ENCODE results near the gene PPP1CA. TPM values are rescaled to one million over a fixed set of nuclear protein-coding genes. Genes with fewer than 3 reads are reported as not detected.

The PPP1CA gene
- total RNA-seq, 1 experiment from 2014 or later, result 449 TPM

DNA sequence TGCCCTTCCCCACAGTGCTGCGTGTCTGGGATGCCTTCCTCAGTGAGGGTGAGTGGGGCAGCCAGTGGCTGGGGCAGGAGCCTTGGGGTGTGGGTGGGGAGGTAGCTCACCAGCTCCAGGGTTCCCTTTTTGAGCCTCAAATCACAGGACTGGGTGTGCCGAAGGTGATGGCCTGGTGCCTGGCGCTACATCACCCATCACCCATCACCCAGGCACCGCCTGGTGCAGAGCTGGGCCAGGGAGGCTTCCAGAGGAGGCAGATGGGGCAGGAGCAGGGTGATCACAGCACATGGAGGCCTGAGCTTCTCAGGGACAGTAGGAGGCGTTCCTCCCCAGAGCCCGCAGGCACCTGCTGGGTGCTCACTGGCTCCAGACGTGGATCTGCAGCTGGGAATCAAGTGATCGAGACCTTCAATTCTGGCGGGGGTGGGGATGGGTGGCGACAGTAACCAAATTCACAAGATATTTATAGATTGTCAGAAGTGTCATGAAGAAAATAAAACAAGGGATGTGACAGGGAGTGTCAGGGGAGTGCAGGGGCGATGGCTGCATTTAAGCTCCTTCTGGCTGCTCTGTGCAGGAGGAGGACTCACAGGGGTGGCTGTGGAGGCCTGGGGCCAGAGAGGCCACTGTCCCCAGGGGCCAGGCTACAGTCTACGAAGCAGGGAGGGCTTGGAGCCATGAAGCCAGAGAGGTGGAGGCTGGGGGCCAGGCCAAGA is 5.5 kb upstream of the PPP1CA start:
- no TSS peak for BruUV-seq (replicated peaks)
- Histone ChIP-seq H3F3A (ENCODE audit: low read length, unreplicated experiment) (no peaks in the 10 kb centered on the region), H3K9me3 (ENCODE audit: low read length) (no peaks in the 10 kb centered on the region), H3K27ac (ENCODE audit: low read length) (no peak overlapping the region), H3K4me1 (ENCODE audit: insufficient read depth, low read length) (peaks cover 2% of the 10 kb centered on the region), H3K4me3 (ENCODE audit: low read length) (no peak overlapping the region), H3K36me3 (ENCODE audit: low read depth, low read length) (no peaks in the 10 kb centered on the region), H3K9ac (ENCODE audit: low read length) (no peak overlapping the region), H3K27me3 (ENCODE audit: low read length) (no peaks in the 10 kb centered on the region), H2AFZ (ENCODE audit: low read length) (no peak overlapping the region), H3K4me2 (ENCODE audit: low read length) (no peak overlapping the region), H3K9me2 (replicated peaks; ENCODE audit: low read length) (no peaks in the 10 kb centered on the region), H4K20me1 (ENCODE audit: low read length) (no peaks in the 10 kb centered on the region), H3K79me2 (ENCODE audit: low read length) (no peaks in the 10 kb centered on the region)
- POLR2A ChIA-PET (ENCODE audit: unreplicated experiment), result interaction anchor here (0.6 kb wide), 1 partner anchor 12 kb away, joined by 4 read pairs; no protein-coding TSS in a partner anchor
- DNase-seq (no peak), ATAC-seq (peak; percentile 49)
- TF ChIP-seq, protein P1, sequence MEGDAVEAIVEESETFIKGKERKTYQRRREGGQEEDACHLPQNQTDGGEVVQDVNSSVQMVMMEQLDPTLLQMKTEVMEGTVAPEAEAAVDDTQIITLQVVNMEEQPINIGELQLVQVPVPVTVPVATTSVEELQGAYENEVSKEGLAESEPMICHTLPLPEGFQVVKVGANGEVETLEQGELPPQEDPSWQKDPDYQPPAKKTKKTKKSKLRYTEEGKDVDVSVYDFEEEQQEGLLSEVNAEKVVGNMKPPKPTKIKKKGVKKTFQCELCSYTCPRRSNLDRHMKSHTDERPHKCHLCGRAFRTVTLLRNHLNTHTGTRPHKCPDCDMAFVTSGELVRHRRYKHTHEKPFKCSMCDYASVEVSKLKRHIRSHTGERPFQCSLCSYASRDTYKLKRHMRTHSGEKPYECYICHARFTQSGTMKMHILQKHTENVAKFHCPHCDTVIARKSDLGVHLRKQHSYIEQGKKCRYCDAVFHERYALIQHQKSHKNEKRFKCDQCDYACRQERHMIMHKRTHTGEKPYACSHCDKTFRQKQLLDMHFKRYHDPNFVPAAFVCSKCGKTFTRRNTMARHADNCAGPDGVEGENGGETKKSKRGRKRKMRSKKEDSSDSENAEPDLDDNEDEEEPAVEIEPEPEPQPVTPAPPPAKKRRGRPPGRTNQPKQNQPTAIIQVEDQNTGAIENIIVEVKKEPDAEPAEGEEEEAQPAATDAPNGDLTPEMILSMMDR (conservative IDR thresholded peaks at IDR 0.05; ENCODE audit: low read depth, low read length), result no peak
- TF ChIP-seq EZH2phosphoT487 (IDR thresholded peaks at IDR 0.05; ENCODE audit: borderline replicate concordance, low read length), result no peak
- no peak for TF ChIP-seq EZH2 (IDR thresholded peaks at IDR 0.05; ENCODE audit: low read length, unreplicated experiment)
- CTCF ChIA-PET, result interaction anchor here (0.7 kb wide), 1 partner anchor 88 kb away, joined by 7 read pairs; no protein-coding TSS in a partner anchor
- intact Hi-C loops (cut with micrococcal nuclease), result no loop called here

DNA sequence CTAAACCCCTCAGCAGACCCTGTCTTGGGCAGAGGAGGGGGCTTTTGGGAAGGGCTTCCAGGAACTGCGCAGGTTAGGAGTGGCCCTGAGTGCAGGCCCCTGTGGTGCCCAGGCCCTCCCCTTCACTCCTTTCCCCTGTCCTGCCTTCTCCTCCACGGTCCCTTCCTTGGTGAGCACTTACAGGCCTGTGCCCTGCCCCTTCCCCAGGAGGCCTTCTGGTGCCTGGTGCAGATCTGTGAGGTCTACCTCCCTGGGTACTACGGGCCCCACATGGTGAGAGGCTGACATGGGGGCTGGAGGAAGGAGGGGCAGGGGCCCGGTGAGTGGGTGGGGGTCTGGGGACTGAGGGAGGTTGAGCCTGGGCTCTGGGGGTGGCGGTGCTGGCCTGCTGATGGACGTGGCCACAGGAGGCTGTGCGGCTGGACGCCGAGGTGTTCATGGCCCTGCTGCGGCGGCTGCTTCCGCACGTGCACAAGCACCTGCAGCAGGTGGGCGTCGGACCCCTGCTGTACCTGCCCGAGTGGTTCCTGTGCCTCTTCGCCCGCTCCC is 4.8 kb upstream of the PPP1CA start:
- intact Hi-C loops (cut with micrococcal nuclease), result no loop called here
- H3K4me2 ChIP-seq (ENCODE audit: low read length), result no peak overlapping the region
- H3F3A ChIP-seq (ENCODE audit: low read length, unreplicated experiment), result no peaks in the 10 kb centered on the region
- ATAC-seq (no peak), DNase-seq (no peak)
- no TSS peak for BruUV-seq (replicated peaks)
- H3K4me1 ChIP-seq (ENCODE audit: insufficient read depth, low read length), result peaks cover 4% of the 10 kb centered on the region
- H3K36me3 ChIP-seq (ENCODE audit: low read depth, low read length), result no peaks in the 10 kb centered on the region
- ChIA-PET CTCF (interaction anchor here (0.7 kb wide), 1 partner anchor 87 kb away, joined by 7 read pairs; no protein-coding TSS in a partner anchor), POLR2A (ENCODE audit: unreplicated experiment) (interaction anchor here (0.6 kb wide), 1 partner anchor 13 kb away, joined by 4 read pairs; no protein-coding TSS in a partner anchor)
- H3K27me3 ChIP-seq (ENCODE audit: low read length), result no peaks in the 10 kb centered on the region
- no peaks in the 10 kb centered on the region for H3K9me2 ChIP-seq (replicated peaks; ENCODE audit: low read length)
- H3K9me3 ChIP-seq (ENCODE audit: low read length), result no peaks in the 10 kb centered on the region
- H2AFZ ChIP-seq (ENCODE audit: low read length), result no peak overlapping the region
- TF ChIP-seq, protein P1 (conservative IDR thresholded peaks at IDR 0.05; ENCODE audit: low read depth, low read length), result no peak
- H3K9ac ChIP-seq (ENCODE audit: low read length), result no peak overlapping the region
- no peaks in the 10 kb centered on the region for H4K20me1 ChIP-seq (ENCODE audit: low read length)
- no peak overlapping the region for H3K27ac ChIP-seq (ENCODE audit: low read length)
- H3K79me2 ChIP-seq (ENCODE audit: low read length), result peaks cover under 1% of the 10 kb centered on the region; the same call in 1 of the 2 replicates
- no peak overlapping the region for H3K4me3 ChIP-seq (ENCODE audit: low read length)
